OCI-LY1 (cell line): Measurements from ENCODE around the gene SIK3.

Experiments used
- H2AFZ ChIP-seq: fragments of 200-600 bp; sonication (generic), shearing (Covaris generic); 2 replicates; pipeline ENCODE4 v1.6.0; 2014; ENCODE audit warnings: antibody characterized with exemption, mild to moderate bottlenecking, low read length
- H3F3A ChIP-seq: fragments of 200-600 bp; sonication (generic), shearing (Covaris generic); 2 replicates; pipeline ENCODE4 v1.6.0; 2014; ENCODE audit warnings: mild to moderate bottlenecking, antibody characterized with exemption, low read length, moderate library complexity; ENCODE audit not compliant: insufficient read depth
- H3K27ac ChIP-seq: fragments of 200-600 bp; sonication (generic); 2 replicates; pipeline ENCODE4 v1.5.1; 2014; ENCODE audit warnings: low read length, mixed run types, mild to moderate bottlenecking, low read depth; ENCODE audit not compliant: poor library complexity, severe bottlenecking
- H3K27me3 ChIP-seq: fragments of 200-600 bp; sonication (generic); 2 replicates; pipeline ENCODE4 v1.6.0; 2014; ENCODE audit warnings: antibody characterized with exemption, mild to moderate bottlenecking, low read length, moderate library complexity; ENCODE audit not compliant: insufficient read depth
- H3K36me3 ChIP-seq: fragments of 200-600 bp; sonication (generic); 2 replicates; pipeline ENCODE4 v1.6.1; 2014; ENCODE audit warnings: mild to moderate bottlenecking, antibody characterized with exemption, low read length, moderate library complexity, mixed read lengths; ENCODE audit not compliant: insufficient read depth
- H3K4me1 ChIP-seq: fragments of 200-600 bp; sonication (generic); 2 replicates; pipeline ENCODE4 v1.5.1; 2014; ENCODE audit warnings: mild to moderate bottlenecking, low read length, moderate library complexity; ENCODE audit not compliant: insufficient read depth, severe bottlenecking
- H3K4me2 ChIP-seq: fragments of 200-600 bp; sonication (generic), shearing (Covaris generic); 2 replicates; pipeline ENCODE4 v1.6.1; 2014; ENCODE audit warnings: low read length
- H3K4me3 ChIP-seq: fragments of 200-600 bp; sonication (generic); 2 replicates; pipeline ENCODE4 v1.5.1; 2014; ENCODE audit warnings: low read length, low read depth, mild to moderate bottlenecking, mixed read lengths; ENCODE audit not compliant: poor library complexity, severe bottlenecking
- H3K79me2 ChIP-seq: fragments of 200-600 bp; shearing (Covaris generic); 2 replicates; pipeline ENCODE4 v1.6.1; 2016; ENCODE audit warnings: mixed run types, low read length, mixed read lengths; ENCODE audit not compliant: insufficient read depth
- H3K9ac ChIP-seq: fragments of 200-600 bp; sonication (generic), shearing (Covaris generic); 2 replicates; pipeline ENCODE4 v1.6.1; 2014; ENCODE audit warnings: mild to moderate bottlenecking, low read length, mixed read lengths
- H3K9me2 ChIP-seq: fragments of 200-600 bp; sonication (generic), shearing (Covaris generic); 2 replicates; pipeline ENCODE4 v1.6.1; 2014; ENCODE audit warnings: low read depth, mild to moderate bottlenecking, low read length, mixed read lengths
- H3K9me3 ChIP-seq: fragments of 200-600 bp; shearing (Covaris generic); 2 replicates; pipeline ENCODE4 v1.6.1; 2014; ENCODE audit warnings: low read length, mixed read lengths
- H4K20me1 ChIP-seq: fragments of 200-600 bp; sonication (generic), shearing (Covaris generic); 2 replicates; pipeline ENCODE4 v1.6.0; 2016; ENCODE audit warnings: mild to moderate bottlenecking, low read length; ENCODE audit not compliant: insufficient read depth
- EZH2 ChIP-seq: fragments of 200-600 bp; sonication (generic), shearing (Covaris generic); IDR thresholded peaks from 2 replicates; pipeline ENCODE4 v1.8.0; 2017; ENCODE audit warnings: borderline replicate concordance, mixed run types, mild to moderate bottlenecking, antibody characterized with exemption, low read length, moderate library complexity, mixed read lengths
- TF ChIP-seq, protein P1 (sequence below): fragments of 200-600 bp; sonication (generic), shearing (Covaris generic); IDR thresholded peaks from 2 replicates; pipeline ENCODE4 v1.5.1; 2017; ENCODE audit warnings: mild to moderate bottlenecking, antibody characterized with exemption, low read length, moderate library complexity, mixed read lengths

Gene SIK3

DNA sequence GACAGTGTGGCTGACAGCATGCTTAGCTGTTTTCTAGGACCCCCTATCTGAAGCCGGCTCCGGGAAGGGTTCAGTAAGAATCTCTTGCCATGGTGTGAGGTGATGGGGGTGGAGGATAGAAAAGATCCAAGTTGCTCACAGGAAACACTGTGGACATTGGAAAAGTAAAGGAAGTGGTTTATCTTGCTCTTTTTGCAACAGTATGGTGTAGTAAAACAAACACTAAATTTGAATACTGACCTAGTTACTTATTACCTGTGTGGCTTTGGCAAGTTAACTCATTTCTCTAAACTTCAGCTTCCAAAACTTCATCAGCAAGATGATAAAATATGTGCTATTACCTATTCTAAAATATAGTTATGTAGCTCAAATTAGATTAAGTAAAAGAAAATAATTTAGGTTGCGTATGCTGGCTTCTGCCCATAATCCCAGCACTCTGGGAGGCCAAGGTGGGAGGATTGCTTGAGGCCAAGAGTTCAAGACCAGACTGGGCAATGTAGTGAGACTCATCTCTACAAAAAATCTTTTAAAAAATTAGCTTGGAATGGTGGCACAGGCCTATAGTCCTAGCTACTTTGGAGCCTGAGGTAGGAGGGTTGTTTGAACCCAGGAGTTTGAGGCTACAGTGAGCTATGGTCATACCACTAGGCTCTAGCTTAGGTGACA is 209.2 kb downstream of the SIK3 start:
- H3K4me3 ChIP-seq, result no peak overlapping the region
- no peak overlapping the region for H3K9ac ChIP-seq
- peaks cover 30% of the 10 kb centered on the region; the same call in 1 of the 2 replicates for H3K36me3 ChIP-seq
- no peaks in the 10 kb centered on the region for H3K79me2 ChIP-seq
- peaks cover 6% of the 10 kb centered on the region for H3K4me1 ChIP-seq
- no peaks in the 10 kb centered on the region for H4K20me1 ChIP-seq
- no peaks in the 10 kb centered on the region for H3K9me3 ChIP-seq
- no peaks in the 10 kb centered on the region for H3F3A ChIP-seq
- H3K4me2 ChIP-seq, result no peak overlapping the region
- no peaks in the 10 kb centered on the region for H3K27me3 ChIP-seq
- TF ChIP-seq EZH2, result no peak
- TF ChIP-seq, protein P1, sequence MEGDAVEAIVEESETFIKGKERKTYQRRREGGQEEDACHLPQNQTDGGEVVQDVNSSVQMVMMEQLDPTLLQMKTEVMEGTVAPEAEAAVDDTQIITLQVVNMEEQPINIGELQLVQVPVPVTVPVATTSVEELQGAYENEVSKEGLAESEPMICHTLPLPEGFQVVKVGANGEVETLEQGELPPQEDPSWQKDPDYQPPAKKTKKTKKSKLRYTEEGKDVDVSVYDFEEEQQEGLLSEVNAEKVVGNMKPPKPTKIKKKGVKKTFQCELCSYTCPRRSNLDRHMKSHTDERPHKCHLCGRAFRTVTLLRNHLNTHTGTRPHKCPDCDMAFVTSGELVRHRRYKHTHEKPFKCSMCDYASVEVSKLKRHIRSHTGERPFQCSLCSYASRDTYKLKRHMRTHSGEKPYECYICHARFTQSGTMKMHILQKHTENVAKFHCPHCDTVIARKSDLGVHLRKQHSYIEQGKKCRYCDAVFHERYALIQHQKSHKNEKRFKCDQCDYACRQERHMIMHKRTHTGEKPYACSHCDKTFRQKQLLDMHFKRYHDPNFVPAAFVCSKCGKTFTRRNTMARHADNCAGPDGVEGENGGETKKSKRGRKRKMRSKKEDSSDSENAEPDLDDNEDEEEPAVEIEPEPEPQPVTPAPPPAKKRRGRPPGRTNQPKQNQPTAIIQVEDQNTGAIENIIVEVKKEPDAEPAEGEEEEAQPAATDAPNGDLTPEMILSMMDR, result no peak
- no peaks in the 10 kb centered on the region for H3K9me2 ChIP-seq
- no peak overlapping the region for H2AFZ ChIP-seq
- no peak overlapping the region for H3K27ac ChIP-seq

DNA sequence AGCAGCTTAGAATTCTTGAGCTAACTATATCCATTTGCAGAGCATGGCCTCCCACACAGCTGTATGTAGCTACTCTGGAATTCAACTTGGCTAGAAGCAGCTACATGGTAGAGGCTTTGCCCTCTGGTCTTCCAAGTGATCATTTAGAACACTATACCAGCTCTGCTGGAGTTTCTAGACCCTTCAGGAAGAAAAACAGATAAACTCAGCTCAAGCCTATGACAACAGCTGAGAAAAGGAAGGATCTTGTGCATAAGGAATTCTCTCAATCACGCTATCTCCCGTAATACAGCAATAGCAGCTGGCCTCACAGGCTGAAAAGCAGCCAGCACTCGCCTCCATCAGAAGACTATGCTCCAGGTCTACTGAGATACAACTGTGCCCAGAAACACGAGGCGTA is 210.2 kb downstream of the SIK3 start:
- no peaks in the 10 kb centered on the region for H3K9me2 ChIP-seq
- H2AFZ ChIP-seq, result no peak overlapping the region
- H3K27ac ChIP-seq, result no peak overlapping the region
- no peak overlapping the region for H3K9ac ChIP-seq
- no peaks in the 10 kb centered on the region for H3K27me3 ChIP-seq
- H3K9me3 ChIP-seq, result no peaks in the 10 kb centered on the region
- TF ChIP-seq, protein P1, result no peak
- no peak for TF ChIP-seq EZH2
- no peak overlapping the region for H3K4me3 ChIP-seq
- H3K79me2 ChIP-seq, result no peaks in the 10 kb centered on the region
- H3K36me3 ChIP-seq, result peaks cover 20% of the 10 kb centered on the region; the same call in 1 of the 2 replicates
- no peaks in the 10 kb centered on the region for H4K20me1 ChIP-seq
- no peaks in the 10 kb centered on the region for H3F3A ChIP-seq
- H3K4me2 ChIP-seq, result no peak overlapping the region
- H3K4me1 ChIP-seq, result peaks cover 6% of the 10 kb centered on the region

DNA sequence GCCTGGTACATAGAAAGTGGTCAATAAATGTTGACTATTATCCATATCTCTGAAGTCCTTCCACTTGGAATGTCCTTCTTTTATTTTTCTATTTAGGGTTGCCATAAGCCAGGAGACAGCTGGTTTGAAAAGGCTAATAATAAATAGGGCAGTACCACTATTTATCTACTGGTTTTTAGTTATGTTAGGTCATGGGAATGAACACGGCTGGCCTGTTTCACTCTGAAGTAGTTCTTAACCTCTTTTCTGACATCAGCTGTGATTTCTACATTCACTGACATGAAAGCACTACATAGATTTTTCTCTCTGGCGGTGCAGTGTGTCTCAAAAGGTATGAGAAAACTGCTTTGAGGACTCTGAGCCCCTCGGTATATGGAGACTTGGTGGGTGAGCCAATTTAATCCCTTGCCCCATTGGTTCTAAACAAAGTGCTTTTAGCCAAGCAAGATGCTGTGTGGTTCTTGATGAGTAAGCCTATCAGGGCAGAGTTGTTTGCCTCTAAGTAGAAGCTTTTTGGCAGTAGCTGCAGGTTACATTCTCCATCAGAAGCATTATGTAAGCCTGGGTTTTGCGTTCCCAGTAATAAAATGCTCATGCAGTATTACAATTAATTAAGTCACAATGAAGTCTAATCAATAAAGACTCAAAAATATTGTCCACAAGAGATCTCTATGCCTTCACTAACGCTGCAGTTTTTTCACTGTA is 212.1 kb downstream of the SIK3 start:
- Histone ChIP-seq H3K4me2 (no peak overlapping the region), H4K20me1 (no peaks in the 10 kb centered on the region), H3K9me2 (no peaks in the 10 kb centered on the region), H3F3A (no peaks in the 10 kb centered on the region), H3K4me1 (peaks cover 6% of the 10 kb centered on the region), H3K4me3 (no peak overlapping the region), H3K27me3 (no peaks in the 10 kb centered on the region), H3K9ac (no peak overlapping the region), H3K36me3 (peaks cover 2% of the 10 kb centered on the region; the same call in 1 of the 2 replicates), H2AFZ (no peak overlapping the region), H3K27ac (no peak overlapping the region), H3K79me2 (no peaks in the 10 kb centered on the region), H3K9me3 (no peaks in the 10 kb centered on the region)
- no peak for TF ChIP-seq EZH2
- TF ChIP-seq, protein P1, result no peak
